ENCODE measurements around the gene RAP1A. TPM values are rescaled to one million over a fixed set of nuclear protein-coding genes. Genes with fewer than 3 reads are reported as not detected.

Gene RAP1A
- total RNA-seq, 1 donor from 2014 or later, result 41.7 TPM

- TF ChIP-seq CTCF (IDR thresholded peaks at IDR 0.05; ENCODE audit: unreplicated experiment), result no peak
- peaks cover 5% of the 10 kb centered on the region for H3K9me3 Mint-ChIP-seq (ENCODE audit: unreplicated experiment)
- H3K4me1 Mint-ChIP-seq (ENCODE audit: unreplicated experiment), result peaks cover 21% of the 10 kb centered on the region
- no peak for DNase-seq (ENCODE audit: low spot score)
- H3K27me3 Mint-ChIP-seq (ENCODE audit: unreplicated experiment), result peaks cover 8% of the 10 kb centered on the region
- H3K4me3 Mint-ChIP-seq (ENCODE audit: unreplicated experiment), result no peak overlapping the region
- H3K27ac Mint-ChIP-seq (ENCODE audit: unreplicated experiment), result no peak overlapping the region
- no peaks in the 10 kb centered on the region for H3K36me3 Mint-ChIP-seq (ENCODE audit: low read depth, unreplicated experiment)
These were observed 131.3 kb downstream of the RAP1A start for GRCh38 chr1:111750856-111751255.

GRCh38 chr1:111751906-111752575, 132.5 kb downstream of the RAP1A start:
- no peak for DNase-seq (ENCODE audit: low spot score)
- TF ChIP-seq CTCF (IDR thresholded peaks at IDR 0.05; ENCODE audit: unreplicated experiment), result no peak

GRCh38 chr1:111754984-111755330, 135.4 kb downstream of the RAP1A start:
- Mint-ChIP-seq H3K27ac (ENCODE audit: unreplicated experiment) (peak overlapping the region; percentile 97), H3K36me3 (ENCODE audit: low read depth, unreplicated experiment) (peaks cover 3% of the 10 kb centered on the region)

More at GRCh38 chr1:111751906-111752575, 132.5 kb downstream of the RAP1A start:
- peaks cover 27% of the 10 kb centered on the region for H3K4me1 Mint-ChIP-seq (ENCODE audit: unreplicated experiment)
- H3K4me3 Mint-ChIP-seq (ENCODE audit: unreplicated experiment), result no peak overlapping the region
- H3K27ac Mint-ChIP-seq (ENCODE audit: unreplicated experiment), result no peak overlapping the region
- peaks cover 5% of the 10 kb centered on the region for H3K9me3 Mint-ChIP-seq (ENCODE audit: unreplicated experiment)
- H3K36me3 Mint-ChIP-seq (ENCODE audit: low read depth, unreplicated experiment), result no peaks in the 10 kb centered on the region
- peaks cover 8% of the 10 kb centered on the region for H3K27me3 Mint-ChIP-seq (ENCODE audit: unreplicated experiment)

GRCh38 chr1:111755331-111756123, 135.9 kb downstream of the RAP1A start, which contains the start of gene DDX20:
Gene DDX20 (plus strand): TSS chr1:111755901. CDS start chr1:111755925, 24 bp downstream.
- Mint-ChIP-seq H3K36me3 (ENCODE audit: low read depth, unreplicated experiment) (peaks cover 4% of the 10 kb centered on the region), H3K9me3 (ENCODE audit: unreplicated experiment) (peaks cover 5% of the 10 kb centered on the region), H3K4me1 (ENCODE audit: unreplicated experiment) (peaks cover 23% of the 10 kb centered on the region), H3K27me3 (ENCODE audit: unreplicated experiment) (peaks cover 5% of the 10 kb centered on the region), H3K4me3 (ENCODE audit: unreplicated experiment) (peak within 1 kb of the TSS; percentile 95), H3K27ac (ENCODE audit: unreplicated experiment) (peak within 1 kb of the TSS; percentile 98)
- peak; percentile 67 for TF ChIP-seq CTCF (IDR thresholded peaks at IDR 0.05; ENCODE audit: unreplicated experiment)
- peak; percentile 92 for DNase-seq (ENCODE audit: low spot score)

More at GRCh38 chr1:111754984-111755330, 135.4 kb downstream of the RAP1A start:
- Mint-ChIP-seq H3K4me1 (ENCODE audit: unreplicated experiment) (peaks cover 23% of the 10 kb centered on the region), H3K27me3 (ENCODE audit: unreplicated experiment) (peaks cover 5% of the 10 kb centered on the region), H3K9me3 (ENCODE audit: unreplicated experiment) (peaks cover 5% of the 10 kb centered on the region), H3K4me3 (ENCODE audit: unreplicated experiment) (peak overlapping the region; percentile 94)
- peak; percentile 60 for DNase-seq (ENCODE audit: low spot score)
- no peak for TF ChIP-seq CTCF (IDR thresholded peaks at IDR 0.05; ENCODE audit: unreplicated experiment)

GRCh38 chr1:111756124-111756513, 136.5 kb downstream of the RAP1A start:
- peaks cover 5% of the 10 kb centered on the region for H3K27me3 Mint-ChIP-seq (ENCODE audit: unreplicated experiment)
- TF ChIP-seq CTCF (IDR thresholded peaks at IDR 0.05; ENCODE audit: unreplicated experiment), result no peak
- peaks cover 9% of the 10 kb centered on the region for H3K36me3 Mint-ChIP-seq (ENCODE audit: low read depth, unreplicated experiment)
- H3K4me1 Mint-ChIP-seq (ENCODE audit: unreplicated experiment), result peaks cover 23% of the 10 kb centered on the region
- peak overlapping the region; percentile 95 for H3K4me3 Mint-ChIP-seq (ENCODE audit: unreplicated experiment)
- no peak for DNase-seq (ENCODE audit: low spot score)
- peaks cover 5% of the 10 kb centered on the region for H3K9me3 Mint-ChIP-seq (ENCODE audit: unreplicated experiment)
- H3K27ac Mint-ChIP-seq (ENCODE audit: unreplicated experiment), result peak overlapping the region; percentile 8

Measured in endothelial cell (in vitro differentiated cells).